ENCODE results near the gene PLCXD3. TPM values are rescaled to one million over a fixed set of nuclear protein-coding genes. Genes with fewer than 3 reads are reported as not detected.

The PLCXD3 gene
- total and polyA plus RNA-seq, 2 of the 4 experiments (the other 2 are of a cell fraction): under 0.01 to 0.02 TPM

DNA sequence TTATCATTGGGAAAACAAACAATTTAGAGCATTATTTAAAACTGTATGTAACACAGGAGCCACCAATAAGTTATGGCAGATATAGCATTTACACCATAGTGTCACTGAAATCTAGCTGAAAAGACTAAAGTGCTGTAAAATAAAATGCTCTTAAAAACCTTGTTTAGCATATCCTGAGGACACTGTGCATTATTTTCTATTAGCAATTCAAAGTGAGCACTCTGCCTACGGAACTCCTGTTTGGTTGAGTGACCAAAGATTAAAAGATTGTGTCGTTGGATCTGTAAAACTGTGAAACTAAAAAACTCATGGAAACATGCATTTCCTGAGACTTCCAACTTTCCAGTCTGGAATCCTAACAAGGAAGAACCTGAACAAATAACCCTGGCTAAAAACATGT lies 201.1 kb downstream of the PLCXD3 start:
- no peak overlapping the region for H3K9ac ChIP-seq (ENCODE audit: low read depth, low read length)
- in situ Hi-C loops (cut with MboI; ENCODE audit: low sequenced_read_pairs) (no loop called here), intact Hi-C loops (cut with micrococcal nuclease) (no loop called here), dilution Hi-C loops (cut with HindIII; ENCODE audit: low sequenced_read_pairs, unreplicated experiment) (no loop called here)
- H4K20me1 ChIP-seq (ENCODE audit: insufficient read depth, low read length): no peaks in the 10 kb centered on the region
- no peak overlapping the region for H2BK5ac ChIP-seq (ENCODE audit: low read depth, low read length, poor library complexity, severe bottlenecking)
- H3K79me1 ChIP-seq (ENCODE audit: low read depth in 1 of 2, low read length in 2 of 2): no peaks in the 10 kb centered on the region
- H2BK20ac ChIP-seq (ENCODE audit: low read depth, low read length): no peak overlapping the region
- H3K56ac ChIP-seq (ENCODE audit: extremely low read depth, insufficient read depth, low read length): no peak overlapping the region
- H4K5ac ChIP-seq (ENCODE audit: low read depth, low read length): no peak overlapping the region
- CTCF ChIA-PET: no interaction called here
- H3K4me1 ChIP-seq (ENCODE audit: control insufficient read depth, insufficient read depth, low read length): no peaks in the 10 kb centered on the region
- H2AK5ac ChIP-seq (ENCODE audit: low read depth, low read length): no peak overlapping the region
- BruUV-seq (replicated peaks): no TSS peak
- no peak for ATAC-seq (ENCODE audit: low read depth)
- no peaks in the 10 kb centered on the region; the same call in none of the 2 replicates for H3K27me3 ChIP-seq (ENCODE audit: control insufficient read depth, insufficient read depth, low read length)
- no peak overlapping the region for H4K8ac ChIP-seq (ENCODE audit: low read depth in 2 of 2, low read length in 2 of 2)
- no peak overlapping the region for H2AFZ ChIP-seq (replicated peaks; ENCODE audit: low read length, poor library complexity)
- H2AK9ac ChIP-seq (replicated peaks; ENCODE audit: low read depth, low read length, poor library complexity): no peak overlapping the region
- no peaks in the 10 kb centered on the region for H3K9me1 ChIP-seq (ENCODE audit: insufficient read depth, low read length)
- no peaks in the 10 kb centered on the region for H3K9me3 ChIP-seq (ENCODE audit: control insufficient read depth, insufficient read depth, low read length)
- H4K91ac ChIP-seq (ENCODE audit: insufficient read depth, low read depth, low read length): no peak overlapping the region
- H3K27ac ChIP-seq (ENCODE audit: insufficient read depth, low read length): no peak overlapping the region
- POLR2A ChIA-PET (ENCODE audit: unreplicated experiment): no interaction called here
- WGBS, 2 experiments (ENCODE audit: extremely low coverage in 2 of 2, insufficient read length in 1 of 2): no CpG with 5 or more reads among the region's 2 CpGs
- no peak overlapping the region for H2BK15ac ChIP-seq (ENCODE audit: low read depth, low read length)
- H3K36me3 ChIP-seq (ENCODE audit: control insufficient read depth, insufficient read depth, low read length): no peaks in the 10 kb centered on the region
- H2BK120ac ChIP-seq (ENCODE audit: low read depth, low read length): no peak overlapping the region
- H3K23ac ChIP-seq (ENCODE audit: low read depth, low read length): no peak overlapping the region
- no peak overlapping the region for H3K4ac ChIP-seq (ENCODE audit: low read depth, low read length)
- no peak overlapping the region for H3K14ac ChIP-seq (replicated peaks; ENCODE audit: low read depth, low read length)
- H3K4me3 ChIP-seq (ENCODE audit: insufficient read depth, low read depth, low read length): no peak overlapping the region
- TF ChIP-seq FOS (IDR thresholded peaks at IDR 0.05; ENCODE audit: low read depth, low read length) (no peak), RCOR1 (IDR thresholded peaks at IDR 0.05; ENCODE audit: insufficient replicate concordance, low read length) (no peak), CEBPB (IDR thresholded peaks at IDR 0.05; ENCODE audit: low read depth, low read length) (no peak), BHLHE40 (IDR thresholded peaks at IDR 0.05; ENCODE audit: low read depth, low read length) (no peak)
- TF ChIP-seq, protein P1, sequence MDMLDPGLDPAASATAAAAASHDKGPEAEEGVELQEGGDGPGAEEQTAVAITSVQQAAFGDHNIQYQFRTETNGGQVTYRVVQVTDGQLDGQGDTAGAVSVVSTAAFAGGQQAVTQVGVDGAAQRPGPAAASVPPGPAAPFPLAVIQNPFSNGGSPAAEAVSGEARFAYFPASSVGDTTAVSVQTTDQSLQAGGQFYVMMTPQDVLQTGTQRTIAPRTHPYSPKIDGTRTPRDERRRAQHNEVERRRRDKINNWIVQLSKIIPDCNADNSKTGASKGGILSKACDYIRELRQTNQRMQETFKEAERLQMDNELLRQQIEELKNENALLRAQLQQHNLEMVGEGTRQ (IDR thresholded peaks at IDR 0.05; ENCODE audit: low read depth, low read length): no peak
- no peak overlapping the region for H3K18ac ChIP-seq (ENCODE audit: low read depth, low read length)
- no peak for DNase-seq
- H3K4me2 ChIP-seq (ENCODE audit: low read depth, low read length): no peak overlapping the region

Measured in IMR-90 (cell line).